ENCODE data around the gene SLC22A7.

The SLC22A7 gene

DNA sequence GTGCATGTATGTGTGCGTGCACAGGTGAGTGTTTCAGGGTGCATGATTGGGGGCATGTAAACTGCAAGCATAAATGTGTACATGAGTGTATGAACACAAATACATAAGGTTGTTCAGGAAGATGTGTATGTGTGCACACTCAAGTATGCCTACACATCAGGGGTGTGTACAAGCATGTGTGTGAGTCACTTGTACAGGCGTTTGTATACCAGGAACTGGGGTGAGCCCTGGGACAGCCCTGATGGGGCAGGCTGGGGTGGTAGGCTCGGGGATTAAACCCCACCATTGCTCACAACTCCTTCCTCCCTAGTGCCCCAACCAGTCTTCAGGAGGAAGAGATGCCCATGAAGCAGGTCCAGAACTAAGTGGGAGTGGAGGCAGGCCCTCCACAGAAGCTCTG, 6.3 kb downstream of the SLC22A7 start:
- CTCF ChIA-PET = interaction anchor here (0.6 to 1.1 kb wide), 2 partner anchors 29 to 40 kb away, joined by 3 read pairs; no protein-coding TSS in a partner anchor
- TF ChIP-seq, protein P1, sequence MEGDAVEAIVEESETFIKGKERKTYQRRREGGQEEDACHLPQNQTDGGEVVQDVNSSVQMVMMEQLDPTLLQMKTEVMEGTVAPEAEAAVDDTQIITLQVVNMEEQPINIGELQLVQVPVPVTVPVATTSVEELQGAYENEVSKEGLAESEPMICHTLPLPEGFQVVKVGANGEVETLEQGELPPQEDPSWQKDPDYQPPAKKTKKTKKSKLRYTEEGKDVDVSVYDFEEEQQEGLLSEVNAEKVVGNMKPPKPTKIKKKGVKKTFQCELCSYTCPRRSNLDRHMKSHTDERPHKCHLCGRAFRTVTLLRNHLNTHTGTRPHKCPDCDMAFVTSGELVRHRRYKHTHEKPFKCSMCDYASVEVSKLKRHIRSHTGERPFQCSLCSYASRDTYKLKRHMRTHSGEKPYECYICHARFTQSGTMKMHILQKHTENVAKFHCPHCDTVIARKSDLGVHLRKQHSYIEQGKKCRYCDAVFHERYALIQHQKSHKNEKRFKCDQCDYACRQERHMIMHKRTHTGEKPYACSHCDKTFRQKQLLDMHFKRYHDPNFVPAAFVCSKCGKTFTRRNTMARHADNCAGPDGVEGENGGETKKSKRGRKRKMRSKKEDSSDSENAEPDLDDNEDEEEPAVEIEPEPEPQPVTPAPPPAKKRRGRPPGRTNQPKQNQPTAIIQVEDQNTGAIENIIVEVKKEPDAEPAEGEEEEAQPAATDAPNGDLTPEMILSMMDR (conservative IDR thresholded peaks at IDR 0.05; ENCODE audit: low read depth) = no peak
- no peak overlapping the region for H3K27ac ChIP-seq
- DNase-seq (ENCODE audit: low spot score) = no peak
- POLR2A ChIA-PET (ENCODE audit: low non-redundant PET) = no interaction called here

- no peak overlapping the region for H3K27ac ChIP-seq
- no peak for DNase-seq (ENCODE audit: low spot score)
- ChIA-PET POLR2A (ENCODE audit: low non-redundant PET) (no interaction called here), CTCF (interaction anchor here (1.1 kb wide), 1 partner anchor 29 kb away, joined by 3 read pairs; no protein-coding TSS in a partner anchor)
- TF ChIP-seq, protein P1 (conservative IDR thresholded peaks at IDR 0.05; ENCODE audit: low read depth) = no peak
These were observed 6.8 kb downstream of the SLC22A7 start for GRCh38 chr6:43304882-43305281.

DNA sequence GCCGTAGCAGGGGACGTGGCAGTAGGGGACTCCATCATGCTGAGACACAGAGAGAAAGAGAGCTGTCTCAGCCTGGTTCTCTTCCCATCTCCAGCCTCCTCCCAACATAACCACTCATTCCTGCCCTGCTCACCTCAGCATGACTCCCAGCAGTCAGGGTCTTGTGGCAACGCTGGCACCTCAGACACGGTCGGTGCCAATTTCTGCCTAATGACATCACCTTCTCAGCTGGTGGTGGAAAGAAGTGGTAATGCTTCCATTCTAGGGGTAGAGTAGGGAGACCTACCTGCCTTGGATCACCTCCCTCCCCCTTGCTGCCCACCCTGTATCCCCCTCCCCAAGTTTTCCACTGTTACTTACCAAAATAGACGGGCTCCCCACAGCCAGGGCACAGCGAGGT, 8.0 kb downstream of the SLC22A7 start:
- POLR2A ChIA-PET (ENCODE audit: low non-redundant PET) = no interaction called here
- DNase-seq (ENCODE audit: low spot score) = no peak
- TF ChIP-seq, protein P1 (conservative IDR thresholded peaks at IDR 0.05; ENCODE audit: low read depth) = no peak
- H3K27ac ChIP-seq = no peak overlapping the region
- CTCF ChIA-PET = no interaction called here

DNA sequence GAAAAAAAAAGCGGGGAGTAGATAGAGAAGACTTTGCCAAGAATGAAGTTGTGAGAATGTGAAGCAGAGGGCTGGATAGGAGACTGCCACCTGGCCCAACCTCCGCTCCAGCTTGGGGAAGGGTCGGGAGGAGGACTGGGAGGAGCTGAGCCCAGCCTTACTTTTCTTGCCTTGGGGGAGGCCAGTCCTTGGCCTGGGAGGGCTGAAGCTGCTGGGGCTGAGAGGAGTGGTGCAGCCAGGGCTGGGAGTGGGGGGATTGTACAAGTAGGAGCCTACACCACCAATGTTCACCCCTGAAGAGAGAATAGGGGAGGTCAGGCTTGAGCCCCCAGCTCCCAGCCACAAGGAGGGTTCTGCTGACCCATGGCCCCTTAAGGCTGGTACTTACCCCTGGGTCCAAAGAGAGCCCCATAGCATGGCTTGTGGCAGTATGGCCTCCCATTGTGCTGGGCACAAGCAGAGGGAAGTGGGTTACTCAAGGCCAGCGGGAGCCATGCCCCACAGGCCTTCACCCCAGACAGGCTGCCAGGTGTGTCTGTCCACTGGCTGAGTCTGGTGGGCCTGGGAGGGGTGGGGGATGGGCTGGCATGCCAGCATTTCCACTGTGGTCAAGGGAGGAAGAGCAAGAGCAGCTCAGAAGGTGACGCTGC, 9.5 kb downstream of the SLC22A7 start:
- POLR2A ChIA-PET (ENCODE audit: low non-redundant PET) = no interaction called here
- no peak for DNase-seq (ENCODE audit: low spot score)
- TF ChIP-seq, protein P1 (conservative IDR thresholded peaks at IDR 0.05; ENCODE audit: low read depth) = no peak
- H3K27ac ChIP-seq = no peak overlapping the region
- CTCF ChIA-PET = interaction anchor here (0.5 to 0.7 kb wide), 3 partner anchors 145 to 650 kb away, joined by 3 to 4 read pairs (median 4); no protein-coding TSS in a partner anchor

DNA sequence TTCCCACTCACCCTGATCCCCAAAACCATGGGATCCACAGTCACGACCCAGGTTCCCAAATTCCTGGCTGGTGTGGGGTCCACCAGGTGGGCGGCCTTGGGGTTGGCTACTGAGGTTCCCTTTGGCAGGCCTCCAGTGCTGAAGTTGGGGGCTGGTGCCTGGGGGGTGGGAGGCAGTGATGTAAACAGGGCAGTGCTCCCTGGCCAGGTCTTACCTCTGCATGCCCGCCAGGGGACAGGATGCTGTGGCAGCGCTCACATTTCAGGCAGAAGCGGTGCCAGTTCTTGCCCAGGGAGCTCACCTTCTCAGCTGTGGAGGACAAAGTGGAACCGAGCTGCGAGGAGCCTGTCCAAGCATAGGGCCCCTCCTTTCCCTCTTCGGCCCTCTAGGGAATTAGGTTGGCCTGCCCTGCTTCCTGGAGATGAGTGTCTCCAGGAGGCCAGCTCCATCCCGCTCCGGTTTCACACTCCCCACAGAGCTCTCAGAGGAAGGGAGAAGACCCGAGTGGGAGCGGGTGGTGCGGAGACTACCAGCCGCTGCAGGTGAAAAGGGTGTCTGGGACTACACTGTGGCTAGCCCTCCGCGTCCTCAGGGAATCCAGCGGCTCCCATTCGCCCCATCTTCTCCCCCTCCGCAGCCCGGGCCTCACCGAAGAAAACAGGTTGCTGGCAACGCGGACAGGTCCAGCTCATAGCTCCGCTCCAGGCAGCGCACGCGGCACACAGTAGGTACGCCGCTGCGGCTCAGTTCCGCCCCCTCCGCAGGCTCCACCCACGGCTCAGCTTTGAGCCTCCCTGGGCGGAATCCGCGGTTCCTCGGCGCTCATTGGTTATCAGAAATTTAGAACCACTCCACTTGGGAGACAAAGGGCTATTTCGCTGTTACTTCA, 10.3 kb downstream of the SLC22A7 start, which contains the start of gene CRIP3:
Gene CRIP3 (minus strand): TSS at position 726 of the 889 bp plus-strand sequence. CDS start 34 bp downstream, at position 692.
- ChIA-PET POLR2A (ENCODE audit: low non-redundant PET) (no interaction called here), CTCF (interaction anchor here (0.5 to 0.7 kb wide), 7 partner anchors 8 to 651 kb away, joined by 3 to 7 read pairs (median 4); no protein-coding TSS in a partner anchor)
- H3K27ac ChIP-seq = no peak within 1 kb of the TSS
- TF ChIP-seq, protein P1 (conservative IDR thresholded peaks at IDR 0.05; ENCODE audit: low read depth) = no peak
- no peak for DNase-seq (ENCODE audit: low spot score)

GRCh38 chr6:43308990-43309477, 11.0 kb downstream of the SLC22A7 start:
- TF ChIP-seq, protein P1 (conservative IDR thresholded peaks at IDR 0.05; ENCODE audit: low read depth) = no peak
- POLR2A ChIA-PET (ENCODE audit: low non-redundant PET) = no interaction called here
- no peak overlapping the region for H3K27ac ChIP-seq
- CTCF ChIA-PET = interaction anchor here (0.5 to 0.7 kb wide), 4 partner anchors 8 to 74 kb away, joined by 3 to 7 read pairs (median 5); no protein-coding TSS in a partner anchor
- DNase-seq (ENCODE audit: low spot score) = no peak
